Right atrium auricular region (tissue), 2 donors: ENCODE measurements around the gene NOLC1. TPM values are rescaled to one million over a fixed set of nuclear protein-coding genes. Genes with fewer than 3 reads are reported as not detected.

Experiments
- DNase-seq: peaks from one replicate; pipeline ENCODE4 v3.0.0-alpha.2; 2019; ENCODE audit warnings: low spot score
- H3K27ac ChIP-seq, 2 donors: fragments of 200-600 bp; sonication (generic); 1 replicate in 1 of 2; 2 replicates in 1 of 2; pipeline ENCODE4 v1.5.1; 2016 to 2019
- H3K27me3 ChIP-seq, 2 donors: fragments of 200-600 bp; sonication (generic); one replicate each; pipeline versions ENCODE4 v1.5.1 to v1.6.0; 2017 to 2019
- H3K36me3 ChIP-seq: fragments of 200-600 bp; sonication (generic); one replicate; pipeline ENCODE4 v1.5.1; 2016
- H3K4me1 ChIP-seq, 2 donors: fragments of 200-600 bp; sonication (generic); one replicate each; pipeline versions ENCODE4 v1.5.1 to v1.6.0; 2017 to 2019
- H3K4me3 ChIP-seq, 2 donors: fragments of 200-600 bp; sonication (generic); 1 replicate in 1 of 2; 2 replicates in 1 of 2; pipeline ENCODE4 v1.5.1; 2017 to 2019; ENCODE audit warnings: mild to moderate bottlenecking in 1 of 2, moderate library complexity in 1 of 2
- H3K9me3 ChIP-seq, 2 donors: fragments of 200-600 bp; sonication (generic); one replicate each; pipeline ENCODE4 v1.5.1; 2019
- CTCF ChIP-seq, 2 donors: fragments of 200-600 bp; sonication (generic); IDR thresholded peaks; one replicate each; pipeline ENCODE4 v1.5.1; 2019; ENCODE audit warnings: antibody characterized with exemption in 2 of 2
- total RNA-seq, 2 donors: library from RNA; depleted of rRNA; stranded (reverse); fragments of >200 nt; gene quantifications; one replicate each; pipeline ENCODE4 v1.1.0, GENCODE V29; 2016

The NOLC1 gene
- total RNA-seq, 2 donors from 2014 or later = 42.2 to 47.8 TPM

GRCh38 chr10:102139281-102140110 is 12.7 kb upstream of the NOLC1 start:
- TF ChIP-seq CTCF (IDR thresholded peaks at IDR 0.05) = no peak
- no peak overlapping the region for H3K27ac ChIP-seq
- peaks cover 61% of the 10 kb centered on the region for H3K36me3 ChIP-seq
- H3K27me3 ChIP-seq = no peaks in the 10 kb centered on the region
- DNase-seq = no peak
- H3K4me3 ChIP-seq = no peak overlapping the region
- H3K4me1 ChIP-seq = peaks cover 0 to 35% of the 10 kb centered on the region in 2 donors
- H3K9me3 ChIP-seq = no peaks in the 10 kb centered on the region

GRCh38 chr10:102140218-102140617 is 12.0 kb upstream of the NOLC1 start:
- peaks cover 69% of the 10 kb centered on the region for H3K36me3 ChIP-seq
- TF ChIP-seq CTCF (IDR thresholded peaks at IDR 0.05) = no peak
- no peaks in the 10 kb centered on the region for H3K27me3 ChIP-seq
- H3K4me1 ChIP-seq = peaks cover 0 to 28% of the 10 kb centered on the region in 2 donors
- no peak overlapping the region for H3K27ac ChIP-seq
- DNase-seq = no peak
- H3K4me3 ChIP-seq = no peak overlapping the region
- H3K9me3 ChIP-seq = no peaks in the 10 kb centered on the region

- peaks cover 0 to 20% of the 10 kb centered on the region in 2 donors for H3K4me1 ChIP-seq
- no peak for DNase-seq
- no peaks in the 10 kb centered on the region for H3K9me3 ChIP-seq
- H3K27ac ChIP-seq = no peak overlapping the region
- H3K36me3 ChIP-seq = peaks cover 69% of the 10 kb centered on the region
- TF ChIP-seq CTCF (IDR thresholded peaks at IDR 0.05) = no peak
- H3K27me3 ChIP-seq = no peaks in the 10 kb centered on the region
- no peak overlapping the region for H3K4me3 ChIP-seq
Observed at GRCh38 chr10:102140913-102141540, 11.2 kb upstream of the NOLC1 start.

- Histone ChIP-seq H3K36me3 (peaks cover 72% of the 10 kb centered on the region), H3K4me1 (peaks cover 0 to 14% of the 10 kb centered on the region in 2 donors), H3K9me3 (no peaks in the 10 kb centered on the region), H3K4me3 (no peak overlapping the region), H3K27ac (no peak overlapping the region), H3K27me3 (no peaks in the 10 kb centered on the region)
- TF ChIP-seq CTCF (IDR thresholded peaks at IDR 0.05) = no peak
- no peak for DNase-seq
Observed at GRCh38 chr10:102141583-102142107, 10.5 kb upstream of the NOLC1 start.

- H3K27ac ChIP-seq = no peak overlapping the region
- no peaks in the 10 kb centered on the region for H3K27me3 ChIP-seq
- peaks cover 64% of the 10 kb centered on the region for H3K36me3 ChIP-seq
- DNase-seq = no peak
- TF ChIP-seq CTCF (IDR thresholded peaks at IDR 0.05) = no peak
- H3K4me1 ChIP-seq = peaks cover 0 to 6% of the 10 kb centered on the region in 2 donors
- H3K4me3 ChIP-seq = no peak overlapping the region
- no peaks in the 10 kb centered on the region for H3K9me3 ChIP-seq
Observed at GRCh38 chr10:102146971-102147428, 5.2 kb upstream of the NOLC1 start.
